ENCODE measurements around the gene CCSER1.
A peak's percentile ranks its signal among the peaks of the same experiment; 100 is the strongest.
"Not testable (repeated sequence)": the region's sequence is repeated elsewhere in the genome, so short reads cannot be mapped to it uniquely, and the experiment has no call there.

CCSER1 gene

DNA sequence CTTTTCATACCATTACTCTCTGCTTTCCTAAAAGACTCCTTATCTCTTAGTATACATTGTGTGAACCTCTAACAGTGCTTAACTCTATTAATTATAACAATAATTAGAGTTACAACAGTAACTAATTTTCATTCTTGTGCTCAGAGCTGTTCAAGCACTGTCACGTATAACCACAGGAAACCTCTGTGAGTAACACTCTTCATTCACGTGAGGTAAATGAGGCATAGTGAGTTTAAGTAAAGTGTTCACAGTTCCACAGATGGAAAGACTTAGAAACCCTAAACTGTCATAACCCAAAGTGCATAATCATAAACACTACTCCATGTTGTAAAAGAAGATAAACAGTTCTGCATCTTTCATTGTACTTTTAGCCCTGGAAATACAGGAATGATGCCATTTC is 222.4 kb downstream of the CCSER1 start:
- H3K4me3 ChIP-seq (ENCODE audit: low read depth, low read length): no peak overlapping the region
- TF ChIP-seq, protein P1, sequence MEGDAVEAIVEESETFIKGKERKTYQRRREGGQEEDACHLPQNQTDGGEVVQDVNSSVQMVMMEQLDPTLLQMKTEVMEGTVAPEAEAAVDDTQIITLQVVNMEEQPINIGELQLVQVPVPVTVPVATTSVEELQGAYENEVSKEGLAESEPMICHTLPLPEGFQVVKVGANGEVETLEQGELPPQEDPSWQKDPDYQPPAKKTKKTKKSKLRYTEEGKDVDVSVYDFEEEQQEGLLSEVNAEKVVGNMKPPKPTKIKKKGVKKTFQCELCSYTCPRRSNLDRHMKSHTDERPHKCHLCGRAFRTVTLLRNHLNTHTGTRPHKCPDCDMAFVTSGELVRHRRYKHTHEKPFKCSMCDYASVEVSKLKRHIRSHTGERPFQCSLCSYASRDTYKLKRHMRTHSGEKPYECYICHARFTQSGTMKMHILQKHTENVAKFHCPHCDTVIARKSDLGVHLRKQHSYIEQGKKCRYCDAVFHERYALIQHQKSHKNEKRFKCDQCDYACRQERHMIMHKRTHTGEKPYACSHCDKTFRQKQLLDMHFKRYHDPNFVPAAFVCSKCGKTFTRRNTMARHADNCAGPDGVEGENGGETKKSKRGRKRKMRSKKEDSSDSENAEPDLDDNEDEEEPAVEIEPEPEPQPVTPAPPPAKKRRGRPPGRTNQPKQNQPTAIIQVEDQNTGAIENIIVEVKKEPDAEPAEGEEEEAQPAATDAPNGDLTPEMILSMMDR (IDR thresholded peaks at IDR 0.05; ENCODE audit: borderline replicate concordance, insufficient read depth, low read depth, low read length): no peak

DNA sequence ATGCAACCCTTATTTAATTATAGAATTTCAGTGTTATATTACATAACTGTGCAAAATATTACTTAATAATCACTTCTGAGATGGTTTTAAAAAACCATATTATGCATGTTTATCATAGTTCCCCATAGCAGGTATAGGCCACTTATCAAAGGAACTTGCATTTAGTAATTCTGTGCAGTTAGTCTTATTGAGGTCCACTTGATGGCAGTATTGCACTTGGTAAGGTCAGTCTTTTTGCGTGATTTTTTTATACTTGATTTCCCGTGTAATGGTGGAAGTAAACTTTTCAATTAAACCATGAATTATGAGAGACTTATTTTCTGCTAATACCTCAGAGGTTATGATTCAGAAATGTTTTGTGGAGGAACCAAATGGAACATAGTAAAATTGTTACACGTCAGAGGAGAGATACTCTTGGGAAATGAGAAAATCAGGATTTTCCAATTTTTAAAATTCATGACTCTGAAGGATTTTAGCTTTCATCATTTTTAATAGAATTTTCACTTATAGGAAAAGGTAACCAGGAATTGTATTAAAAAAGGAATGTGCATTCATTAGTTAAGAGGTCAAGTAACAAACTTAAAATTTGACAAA is 230.0 kb downstream of the CCSER1 start:
- TF ChIP-seq, protein P1 (IDR thresholded peaks at IDR 0.05; ENCODE audit: borderline replicate concordance, insufficient read depth, low read depth, low read length): peak; percentile 12; the same call in 1 of the 2 replicates
- no peak overlapping the region for H3K4me3 ChIP-seq (ENCODE audit: low read depth, low read length)

DNA sequence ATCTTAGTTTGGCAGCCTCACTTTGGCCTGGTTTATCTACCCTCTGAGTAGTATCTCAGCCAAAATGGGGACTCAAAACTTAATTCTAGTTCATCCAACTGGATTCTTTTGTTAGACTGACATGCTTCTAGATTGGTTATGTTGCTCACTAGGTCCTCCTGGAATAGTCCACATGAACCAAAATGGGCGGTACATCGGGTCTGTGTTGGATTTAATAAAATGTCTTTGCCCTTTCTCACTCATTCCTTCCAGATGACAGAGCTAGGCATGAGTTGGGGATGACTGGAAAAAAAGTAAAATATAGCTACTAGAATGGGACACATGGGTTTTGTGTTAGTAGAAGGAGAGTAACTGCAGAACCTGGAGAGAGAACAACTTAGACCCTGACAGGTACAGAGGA is 247.9 kb downstream of the CCSER1 start:
- TF ChIP-seq, protein P1 (IDR thresholded peaks at IDR 0.05; ENCODE audit: borderline replicate concordance, insufficient read depth, low read depth, low read length): no peak

DNA sequence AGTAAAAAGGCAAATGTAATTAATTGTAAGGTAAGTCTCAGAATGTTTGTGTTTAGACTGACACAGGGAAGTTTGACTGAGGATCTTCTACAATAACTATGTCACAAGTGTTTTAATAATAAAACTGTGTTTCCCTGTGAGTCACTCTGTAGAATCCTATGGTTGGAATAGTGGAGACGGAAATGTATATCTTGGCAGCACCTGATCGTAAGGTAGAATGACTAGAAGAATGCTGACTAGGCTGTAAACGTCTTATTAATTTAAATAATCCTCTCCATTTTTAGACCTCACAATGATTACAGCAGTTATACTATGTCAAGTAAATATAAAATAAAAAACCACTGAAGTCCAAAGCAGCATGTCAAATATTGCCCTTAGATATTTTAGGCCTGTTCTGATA is 266.0 kb downstream of the CCSER1 start:
- H3K4me3 ChIP-seq (ENCODE audit: low read depth, low read length): no peak overlapping the region
- TF ChIP-seq, protein P1 (IDR thresholded peaks at IDR 0.05; ENCODE audit: borderline replicate concordance, insufficient read depth, low read depth, low read length): no peak

More for the DNA sequence above, 247.9 kb downstream of the CCSER1 start:
- no peak overlapping the region for H3K4me3 ChIP-seq (ENCODE audit: low read depth, low read length)

DNA sequence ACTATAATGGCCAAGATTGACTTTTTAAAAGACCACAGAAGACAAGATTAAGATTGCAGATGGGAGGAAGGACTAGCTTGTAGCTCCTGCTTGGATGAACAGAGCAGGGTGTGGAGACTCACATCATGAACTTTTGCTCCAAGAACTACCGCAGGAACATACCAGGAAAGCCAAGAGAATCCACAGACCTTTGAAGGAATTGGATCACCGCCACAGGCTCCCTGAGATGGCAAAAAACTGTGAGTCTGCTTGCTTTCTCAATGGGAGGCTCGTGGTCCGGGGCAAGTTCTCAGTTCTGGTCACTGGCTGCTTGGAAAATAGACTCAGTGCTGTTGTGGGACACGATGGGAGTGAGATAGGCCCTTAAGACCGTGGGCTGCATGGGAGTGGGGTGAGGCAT is 276.6 kb downstream of the CCSER1 start:
- TF ChIP-seq, protein P1 (IDR thresholded peaks at IDR 0.05; ENCODE audit: borderline replicate concordance, insufficient read depth, low read depth, low read length): no peak
- H3K4me3 ChIP-seq (ENCODE audit: low read depth, low read length): no peak overlapping the region

DNA sequence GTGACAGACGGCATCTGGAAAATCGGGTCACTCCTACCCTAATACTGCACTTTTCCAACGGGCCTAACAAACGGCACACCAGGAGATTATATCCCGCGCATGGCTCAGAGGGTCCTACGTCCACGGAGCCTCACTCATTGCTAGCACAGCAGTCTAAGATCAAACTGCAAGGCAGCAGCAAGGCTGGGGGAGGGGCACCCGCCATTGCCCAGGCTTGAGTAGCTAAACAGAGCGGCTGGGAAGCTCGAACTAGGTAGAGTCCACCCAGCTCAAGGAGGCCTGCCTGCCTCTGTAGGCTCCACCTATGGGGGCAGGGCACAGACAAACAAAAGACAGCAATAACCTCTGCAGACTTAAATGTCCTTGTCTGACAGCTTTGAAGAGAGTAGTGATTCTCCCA is 280.7 kb downstream of the CCSER1 start:
- H3K4me3 ChIP-seq (ENCODE audit: low read depth, low read length): not testable (repeated sequence)

DNA sequence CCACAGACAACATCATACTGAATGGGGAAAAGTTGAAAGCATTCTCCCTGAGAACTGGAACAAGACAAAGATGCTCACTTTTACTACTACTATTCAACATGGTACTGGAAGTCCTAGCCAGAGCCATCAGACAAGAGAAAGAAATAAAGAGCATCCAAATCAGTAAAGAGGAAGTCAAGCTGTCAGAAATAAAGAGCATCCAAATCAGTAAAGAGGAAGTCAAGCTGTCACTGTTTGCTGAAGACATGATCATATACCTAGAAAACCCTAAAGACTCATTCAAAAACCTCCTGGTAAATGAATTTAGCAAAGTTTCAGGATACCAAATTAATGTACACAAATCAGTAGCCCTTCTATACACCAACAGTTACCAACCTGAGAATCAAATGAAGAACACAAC is 285.6 kb downstream of the CCSER1 start:
- not testable (repeated sequence) for H3K4me3 ChIP-seq (ENCODE audit: low read depth, low read length)

DNA sequence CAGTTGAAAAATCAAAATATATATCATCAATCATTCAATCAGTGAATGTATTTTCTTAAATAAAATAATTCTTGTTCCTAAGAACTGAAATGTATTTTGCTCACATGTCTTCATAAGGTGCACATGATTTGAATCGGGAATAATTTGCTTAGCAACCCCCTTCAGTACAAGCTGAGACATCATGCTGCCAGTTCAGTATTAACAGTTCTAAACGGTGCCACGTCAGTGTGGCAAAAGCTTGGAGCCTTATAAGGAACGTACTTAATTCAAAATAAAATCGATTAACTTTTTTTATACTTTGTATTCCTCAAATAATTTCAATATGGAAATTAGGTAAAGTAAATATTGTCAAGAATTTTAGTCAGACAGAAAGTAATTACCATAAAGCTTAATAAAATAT is 287.9 kb downstream of the CCSER1 start:
- H3K4me3 ChIP-seq (ENCODE audit: low read depth, low read length): no peak overlapping the region
- TF ChIP-seq, protein P1 (IDR thresholded peaks at IDR 0.05; ENCODE audit: borderline replicate concordance, insufficient read depth, low read depth, low read length): no peak

Measured in GM12875 (cell line).